SK-N-SH (cell line): ENCODE measurements around the gene KCNJ11. TPM values are rescaled to one million over a fixed set of nuclear protein-coding genes. Genes with fewer than 3 reads are reported as not detected.

Experiments
- CTCF ChIA-PET: fragments of 300-600, 350-600 bp; formaldehyde crosslinking; extraction: SDS; loops from one replicate; lab custom pipeline; 2021; lab: Yijun Ruan, JAX
- POLR2A ChIA-PET: fragments of 350-600 bp; sonication (Branson Sonifier 250); formaldehyde crosslinking; extraction: SDS; loops from one replicate; lab custom pipeline; 2020; ENCODE audit warnings: antibody characterized with exemption, inconsistent platforms; lab: Yijun Ruan, JAX
- DNase-seq: peaks from one replicate; pipeline ENCODE4 v3.0.0; 2012
- H2AFZ ChIP-seq: fragments of 200-600 bp; sonication (generic); 2 replicates; pipeline ENCODE4 v1.8.1; 2016; ENCODE audit warnings: antibody characterized with exemption, mild to moderate bottlenecking, low read depth
- H3F3A ChIP-seq: fragments of 200-600 bp; sonication (generic); replicated peaks from 2 replicates; pipeline ENCODE3; 2016; ENCODE audit warnings: antibody characterized with exemption, mild to moderate bottlenecking; ENCODE audit not compliant: insufficient read depth
- H3K27ac ChIP-seq, 2 experiments: fragments of 200-500 bp in 1 of 2; fragments of 200-600 bp in 1 of 2; sonication (Bioruptor generic) in 1 of 2; sonication (generic), shearing (Covaris generic) in 1 of 2; 2 replicates each; pipeline versions ENCODE4 v1.5.1 to v1.6.1; 2014 to 2016; ENCODE audit warnings: low read depth in 2 of 2, inconsistent platforms in 1 of 2, low read length in 1 of 2, mild to moderate bottlenecking in 1 of 2, mixed read lengths in 1 of 2
- H3K27me3 ChIP-seq: fragments of 200-600 bp; sonication (generic), shearing (Covaris generic); 2 replicates; pipeline ENCODE4 v1.6.1; 2016; ENCODE audit warnings: mixed run types; ENCODE audit not compliant: insufficient read depth
- H3K36me3 ChIP-seq, 2 experiments: fragments of 200-500 bp in 1 of 2; fragments of 200-600 bp in 1 of 2; sonication (Bioruptor generic) in 1 of 2; sonication (generic) in 1 of 2; replicated peaks in 1 of 2; 2 replicates each; pipeline versions ENCODE3 to v1.5.1; 2014 to 2016; ENCODE audit warnings: low read length in 1 of 2, mild to moderate bottlenecking in 1 of 2; ENCODE audit not compliant: insufficient read depth in 2 of 2, control insufficient read depth in 1 of 2
- H3K4me1 ChIP-seq, 2 experiments: fragments of 200-500 bp in 1 of 2; fragments of 200-600 bp in 1 of 2; sonication (Bioruptor generic) in 1 of 2; sonication (generic), shearing (Covaris generic) in 1 of 2; 2 replicates each; pipeline versions ENCODE4 v1.5.1 to v1.6.1; 2014 to 2016; ENCODE audit warnings: low read depth in 1 of 2, low read length in 1 of 2, mixed run types in 1 of 2; ENCODE audit not compliant: insufficient read depth in 2 of 2, control insufficient read depth in 1 of 2
- H3K4me2 ChIP-seq: fragments of 200-600 bp; sonication (generic), shearing (Covaris generic); 2 replicates; pipeline ENCODE4 v1.6.1; 2017; ENCODE audit warnings: mixed run types
- H3K4me3 ChIP-seq, 2 experiments: fragments of 200-500 bp in 1 of 2; fragments of 200-600 bp in 1 of 2; sonication (Bioruptor generic) in 1 of 2; sonication (generic), shearing (Covaris generic) in 1 of 2; 2 replicates each; pipeline versions ENCODE4 v1.5.1 to v1.8.1; 2014 to 2016; ENCODE audit warnings: low read depth in 2 of 2, inconsistent platforms in 1 of 2, low read length in 1 of 2, mild to moderate bottlenecking in 1 of 2, mixed read lengths in 1 of 2, moderate library complexity in 1 of 2
- H3K79me2 ChIP-seq: fragments of 200-600 bp; sonication (generic); 2 replicates; pipeline ENCODE4 v1.8.1; 2017; ENCODE audit warnings: mild to moderate bottlenecking; ENCODE audit not compliant: insufficient read depth
- H3K9ac ChIP-seq: fragments of 200-600 bp; sonication (generic); 2 replicates; pipeline ENCODE4 v1.6.1; 2017; ENCODE audit warnings: mixed run types
- H3K9me2 ChIP-seq: fragments of 200-600 bp; sonication (generic); 2 replicates; pipeline ENCODE4 v1.6.1; 2017; ENCODE audit warnings: mixed run types
- H3K9me3 ChIP-seq: fragments of 200-600 bp; sonication (generic); 2 replicates; pipeline ENCODE4 v1.6.1; 2017; ENCODE audit warnings: mixed run types, mild to moderate bottlenecking, moderate library complexity
- H4K20me1 ChIP-seq: fragments of 200-600 bp; sonication (generic); 2 replicates; pipeline ENCODE4 v1.6.1; 2017; ENCODE audit warnings: mild to moderate bottlenecking, mixed run types; ENCODE audit not compliant: insufficient read depth
- CHD2 ChIP-seq: fragments of 150-350 bp; IDR thresholded peaks from 2 replicates; pipeline ENCODE4 v1.6.1; 2018; ENCODE audit warnings: low read length; ENCODE audit not compliant: partially characterized antibody
- FOSL2 ChIP-seq: IDR thresholded peaks from 2 replicates; pipeline ENCODE4 v1.4.0; 2012; ENCODE audit warnings: low read depth, mild to moderate bottlenecking, moderate library complexity, borderline replicate concordance
- GABPA ChIP-seq: IDR thresholded peaks from 2 replicates; pipeline ENCODE4 v1.4.0; 2012; ENCODE audit warnings: low read depth, mild to moderate bottlenecking
- RCOR1 ChIP-seq: fragments of 150-350 bp; IDR thresholded peaks from 2 replicates; pipeline ENCODE4 v1.6.1; 2017; ENCODE audit warnings: antibody characterized with exemption, low read length
- SMC3 ChIP-seq: IDR thresholded peaks from 2 replicates; pipeline ENCODE4 v1.6.1; 2012; ENCODE audit warnings: low read depth, low read length, improper control_type of control experiment
- TCF12 ChIP-seq: IDR thresholded peaks from 2 replicates; pipeline ENCODE4 v1.4.0; 2012
- YY1 ChIP-seq: IDR thresholded peaks from 2 replicates; pipeline ENCODE4 v1.4.0; 2012; ENCODE audit warnings: low read depth, mild to moderate bottlenecking
- WGBS: methylation state at CpG from one replicate; pipeline ENCODE4 v1.1.6; 2017; ENCODE audit warnings: low lambda C conversion rate; 5-methylcytosine and 5-hydroxymethylcytosine counted together
- polyA plus RNA-seq, 3 experiments: library from polyadenylated mRNA; depleted of rRNA; stranded (reverse); fragments of >200 nt; gene quantifications; 2 replicates each; pipeline ENCODE4 v1.2.3, GENCODE V29; 2012
- TF ChIP-seq, protein P1 (sequence below): IDR thresholded peaks from 2 replicates; pipeline ENCODE4; 2012
- TF ChIP-seq, protein P2 (sequence below): IDR thresholded peaks from 2 replicates; pipeline ENCODE4 v1.4.0; 2012; ENCODE audit warnings: low read depth, borderline replicate concordance
- TF ChIP-seq, protein P3 (sequence below): IDR thresholded peaks from 2 replicates; pipeline ENCODE4 v1.6.1; 2012; ENCODE audit warnings: mild to moderate bottlenecking, low read depth, low read length, moderate library complexity
- TF ChIP-seq, protein P4 (sequence below): fragments of 150-350 bp; IDR thresholded peaks from 2 replicates; pipeline ENCODE4 v1.6.1; 2017; ENCODE audit warnings: antibody characterized with exemption, low read length, low read depth, borderline replicate concordance

KCNJ11 gene
- polyA plus RNA-seq, 1 of the 3 experiments (the other 2 are of a cell fraction): 0.23 TPM

DNA sequence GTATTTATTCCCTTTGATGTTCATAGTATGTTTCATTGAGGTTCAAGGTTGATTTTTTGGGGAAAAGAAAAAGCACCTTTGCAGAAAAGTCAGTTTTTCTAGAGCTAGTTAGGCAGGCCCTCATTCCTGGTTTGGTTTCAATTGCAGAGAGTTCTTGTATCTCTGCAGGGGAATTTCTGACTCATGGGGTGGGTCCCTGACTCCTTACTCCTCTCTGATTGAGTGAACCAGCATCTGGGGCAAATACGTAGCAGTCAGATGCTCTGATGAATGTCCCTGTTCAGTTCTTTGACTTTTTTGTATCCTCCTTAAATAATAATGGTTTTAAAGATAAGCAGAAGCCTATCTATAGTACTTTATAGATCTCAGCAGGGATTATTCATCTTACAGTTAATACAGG lies 44.6 kb downstream of the KCNJ11 start:
- no peaks in the 10 kb centered on the region for H3K79me2 ChIP-seq
- H3K9ac ChIP-seq: peak overlapping the region; percentile 7; the same call in 1 of the 2 replicates
- no peak for DNase-seq
- no peaks in the 10 kb centered on the region for H4K20me1 ChIP-seq
- H3K36me3 ChIP-seq: no peaks in the 10 kb centered on the region
- H3K9me3 ChIP-seq: no peaks in the 10 kb centered on the region
- ChIA-PET CTCF (interaction anchor here (1.2 to 1.8 kb wide), 2 partner anchors 11 to 185 kb away, joined by 3 to 13 read pairs; no protein-coding TSS in a partner anchor), POLR2A (no interaction called here)
- 0 out of 2 replicates have a peak overlapping the region, but pooled peaks have one; percentile 19 for H2AFZ ChIP-seq
- H3K9me2 ChIP-seq: no peaks in the 10 kb centered on the region
- H3K4me2 ChIP-seq: no peak overlapping the region
- no peak overlapping the region for H3K4me3 ChIP-seq
- H3K4me1 ChIP-seq: no peaks in the 10 kb centered on the region
- H3K27me3 ChIP-seq: no peaks in the 10 kb centered on the region
- no peaks in the 10 kb centered on the region for H3F3A ChIP-seq
- WGBS: 35% methylated on average over 1 of the region's 1 CpG
- H3K27ac ChIP-seq: peak overlapping the region in 1 of 2 experiments; percentile 23; a peak in 2 of 4 replicates
- TF ChIP-seq, protein P1, sequence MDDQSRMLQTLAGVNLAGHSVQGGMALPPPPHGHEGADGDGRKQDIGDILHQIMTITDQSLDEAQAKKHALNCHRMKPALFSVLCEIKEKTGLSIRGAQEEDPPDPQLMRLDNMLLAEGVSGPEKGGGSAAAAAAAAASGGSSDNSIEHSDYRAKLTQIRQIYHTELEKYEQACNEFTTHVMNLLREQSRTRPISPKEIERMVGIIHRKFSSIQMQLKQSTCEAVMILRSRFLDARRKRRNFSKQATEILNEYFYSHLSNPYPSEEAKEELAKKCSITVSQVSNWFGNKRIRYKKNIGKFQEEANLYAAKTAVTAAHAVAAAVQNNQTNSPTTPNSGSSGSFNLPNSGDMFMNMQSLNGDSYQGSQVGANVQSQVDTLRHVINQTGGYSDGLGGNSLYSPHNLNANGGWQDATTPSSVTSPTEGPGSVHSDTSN: peak; percentile 55
- TF ChIP-seq, protein P2, sequence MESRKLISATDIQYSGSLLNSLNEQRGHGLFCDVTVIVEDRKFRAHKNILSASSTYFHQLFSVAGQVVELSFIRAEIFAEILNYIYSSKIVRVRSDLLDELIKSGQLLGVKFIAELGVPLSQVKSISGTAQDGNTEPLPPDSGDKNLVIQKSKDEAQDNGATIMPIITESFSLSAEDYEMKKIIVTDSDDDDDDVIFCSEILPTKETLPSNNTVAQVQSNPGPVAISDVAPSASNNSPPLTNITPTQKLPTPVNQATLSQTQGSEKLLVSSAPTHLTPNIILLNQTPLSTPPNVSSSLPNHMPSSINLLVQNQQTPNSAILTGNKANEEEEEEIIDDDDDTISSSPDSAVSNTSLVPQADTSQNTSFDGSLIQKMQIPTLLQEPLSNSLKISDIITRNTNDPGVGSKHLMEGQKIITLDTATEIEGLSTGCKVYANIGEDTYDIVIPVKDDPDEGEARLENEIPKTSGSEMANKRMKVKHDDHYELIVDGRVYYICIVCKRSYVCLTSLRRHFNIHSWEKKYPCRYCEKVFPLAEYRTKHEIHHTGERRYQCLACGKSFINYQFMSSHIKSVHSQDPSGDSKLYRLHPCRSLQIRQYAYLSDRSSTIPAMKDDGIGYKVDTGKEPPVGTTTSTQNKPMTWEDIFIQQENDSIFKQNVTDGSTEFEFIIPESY: no peak
- peak; percentile 17; the same call in 1 of the 2 replicates for TF ChIP-seq TCF12
- no peak for TF ChIP-seq RCOR1
- TF ChIP-seq CHD2: no peak
- peak; percentile 65 for TF ChIP-seq FOSL2
- TF ChIP-seq, protein P3, sequence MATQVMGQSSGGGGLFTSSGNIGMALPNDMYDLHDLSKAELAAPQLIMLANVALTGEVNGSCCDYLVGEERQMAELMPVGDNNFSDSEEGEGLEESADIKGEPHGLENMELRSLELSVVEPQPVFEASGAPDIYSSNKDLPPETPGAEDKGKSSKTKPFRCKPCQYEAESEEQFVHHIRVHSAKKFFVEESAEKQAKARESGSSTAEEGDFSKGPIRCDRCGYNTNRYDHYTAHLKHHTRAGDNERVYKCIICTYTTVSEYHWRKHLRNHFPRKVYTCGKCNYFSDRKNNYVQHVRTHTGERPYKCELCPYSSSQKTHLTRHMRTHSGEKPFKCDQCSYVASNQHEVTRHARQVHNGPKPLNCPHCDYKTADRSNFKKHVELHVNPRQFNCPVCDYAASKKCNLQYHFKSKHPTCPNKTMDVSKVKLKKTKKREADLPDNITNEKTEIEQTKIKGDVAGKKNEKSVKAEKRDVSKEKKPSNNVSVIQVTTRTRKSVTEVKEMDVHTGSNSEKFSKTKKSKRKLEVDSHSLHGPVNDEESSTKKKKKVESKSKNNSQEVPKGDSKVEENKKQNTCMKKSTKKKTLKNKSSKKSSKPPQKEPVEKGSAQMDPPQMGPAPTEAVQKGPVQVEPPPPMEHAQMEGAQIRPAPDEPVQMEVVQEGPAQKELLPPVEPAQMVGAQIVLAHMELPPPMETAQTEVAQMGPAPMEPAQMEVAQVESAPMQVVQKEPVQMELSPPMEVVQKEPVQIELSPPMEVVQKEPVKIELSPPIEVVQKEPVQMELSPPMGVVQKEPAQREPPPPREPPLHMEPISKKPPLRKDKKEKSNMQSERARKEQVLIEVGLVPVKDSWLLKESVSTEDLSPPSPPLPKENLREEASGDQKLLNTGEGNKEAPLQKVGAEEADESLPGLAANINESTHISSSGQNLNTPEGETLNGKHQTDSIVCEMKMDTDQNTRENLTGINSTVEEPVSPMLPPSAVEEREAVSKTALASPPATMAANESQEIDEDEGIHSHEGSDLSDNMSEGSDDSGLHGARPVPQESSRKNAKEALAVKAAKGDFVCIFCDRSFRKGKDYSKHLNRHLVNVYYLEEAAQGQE: no peak
- TF ChIP-seq YY1: no peak
- TF ChIP-seq, protein P4, sequence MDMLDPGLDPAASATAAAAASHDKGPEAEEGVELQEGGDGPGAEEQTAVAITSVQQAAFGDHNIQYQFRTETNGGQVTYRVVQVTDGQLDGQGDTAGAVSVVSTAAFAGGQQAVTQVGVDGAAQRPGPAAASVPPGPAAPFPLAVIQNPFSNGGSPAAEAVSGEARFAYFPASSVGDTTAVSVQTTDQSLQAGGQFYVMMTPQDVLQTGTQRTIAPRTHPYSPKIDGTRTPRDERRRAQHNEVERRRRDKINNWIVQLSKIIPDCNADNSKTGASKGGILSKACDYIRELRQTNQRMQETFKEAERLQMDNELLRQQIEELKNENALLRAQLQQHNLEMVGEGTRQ: no peak
- TF ChIP-seq GABPA: no peak
- no peak for TF ChIP-seq SMC3
